ENCODE data around the gene AFMID. TPM values are rescaled to one million over a fixed set of nuclear protein-coding genes. Genes with fewer than 3 reads are reported as not detected.
A peak's percentile ranks its signal among the peaks of the same experiment; 100 is the strongest.

Gene AFMID
- polyA plus RNA-seq, 3 donors = 7.1 to 45.7 (median 14.2) TPM

GRCh38 chr17:78184351-78184750, 2.8 kb upstream of the AFMID start:
- Histone ChIP-seq H3K27me3 (ENCODE audit: control insufficient read depth in 2 of 2, insufficient read depth in 2 of 2, low read length in 2 of 2) (no peaks in the 10 kb centered on the region), H3K27ac (ENCODE audit: low read depth in 1 of 2, low read length in 2 of 2) (no peak overlapping the region), H4K20me1 (ENCODE audit: insufficient read depth, low read length) (no peaks in the 10 kb centered on the region), H3K4me1 (ENCODE audit: control insufficient read depth in 1 of 2, insufficient read depth in 2 of 2, low read length in 2 of 2) (peaks cover 33 to 49% of the 10 kb centered on the region in 2 donors), H3K4me3 (replicated peaks in 1 of 3; ENCODE audit: low read depth in 2 of 3, low read length in 3 of 3) (no peak overlapping the region), H3K4me2 (replicated peaks; ENCODE audit: extremely low read depth, low read length, poor library complexity, severe bottlenecking) (no peak overlapping the region), H2AFZ (ENCODE audit: insufficient read depth, low read depth, low read length, poor library complexity, severe bottlenecking) (no peak overlapping the region), H3K79me2 (ENCODE audit: insufficient read depth, low read length) (peaks cover 57% of the 10 kb centered on the region), H3K9ac (ENCODE audit: insufficient read depth, low read length, poor library complexity, severe bottlenecking) (no peak overlapping the region), H3K36me3 (replicated peaks in 1 of 2; ENCODE audit: control insufficient read depth in 1 of 2, insufficient read depth in 2 of 2, low read length in 2 of 2) (peaks cover 0 to 4% of the 10 kb centered on the region in 2 donors), H3K9me3 (replicated peaks in 1 of 2; ENCODE audit: control insufficient read depth in 1 of 2, insufficient read depth in 1 of 2, low read length in 2 of 2) (no peaks in the 10 kb centered on the region)
- peak overlapping the region in 1 of 7 donors; percentile 10 for H3K27ac Mint-ChIP-seq
- H3K4me3 Mint-ChIP-seq = no peak overlapping the region
- H3K27me3 Mint-ChIP-seq (ENCODE audit: low read depth in 3 of 3) = peaks cover 0 to 2% (median 0%) of the 10 kb centered on the region in 3 donors
- no peaks in the 10 kb centered on the region for H3K9me3 Mint-ChIP-seq
- H3K4me1 Mint-ChIP-seq = peaks cover 42% of the 10 kb centered on the region
- peaks cover 12 to 40% of the 10 kb centered on the region in 2 donors for H3K36me3 Mint-ChIP-seq
- WGBS (ENCODE audit: insufficient coverage) = 94% methylated on average over 9 of the region's 10 CpGs
- intact Hi-C loops (cut with micrococcal nuclease) = no loop called here
- no peak for DNase-seq
- TF ChIP-seq CTCF (IDR thresholded peaks at IDR 0.05) = no peak

GRCh38 chr17:78184868-78185267, 2.3 kb upstream of the AFMID start:
- Mint-ChIP-seq H3K27me3 (ENCODE audit: low read depth in 3 of 3) (peaks cover 0 to 2% (median 0%) of the 10 kb centered on the region in 3 donors), H3K4me3 (no peak overlapping the region), H3K4me1 (peaks cover 40% of the 10 kb centered on the region), H3K36me3 (peaks cover 9 to 39% of the 10 kb centered on the region in 2 donors), H3K27ac (peak overlapping the region in 1 of 7 donors; percentile 51), H3K9me3 (peaks cover 0 to 1% (median 0%) of the 10 kb centered on the region in 7 donors)
- intact Hi-C loops (cut with micrococcal nuclease) = loop anchor here in 1 of 2 donors (5.0 kb wide), 1 partner anchor 43 kb away; no protein-coding TSS in a partner anchor
- Histone ChIP-seq H3K4me1 (ENCODE audit: control insufficient read depth in 1 of 2, insufficient read depth in 2 of 2, low read length in 2 of 2) (peaks cover 33 to 48% of the 10 kb centered on the region in 2 donors), H3K79me2 (ENCODE audit: insufficient read depth, low read length) (peaks cover 57% of the 10 kb centered on the region), H4K20me1 (ENCODE audit: insufficient read depth, low read length) (no peaks in the 10 kb centered on the region), H3K4me2 (replicated peaks; ENCODE audit: extremely low read depth, low read length, poor library complexity, severe bottlenecking) (no peak overlapping the region), H3K9me3 (replicated peaks in 1 of 2; ENCODE audit: control insufficient read depth in 1 of 2, insufficient read depth in 1 of 2, low read length in 2 of 2) (no peaks in the 10 kb centered on the region), H3K4me3 (replicated peaks in 1 of 3; ENCODE audit: low read depth in 2 of 3, low read length in 3 of 3) (no peak overlapping the region), H3K9ac (ENCODE audit: insufficient read depth, low read length, poor library complexity, severe bottlenecking) (no peak overlapping the region), H3K27ac (ENCODE audit: low read depth in 1 of 2, low read length in 2 of 2) (no peak overlapping the region), H3K27me3 (ENCODE audit: control insufficient read depth in 2 of 2, insufficient read depth in 2 of 2, low read length in 2 of 2) (no peaks in the 10 kb centered on the region), H2AFZ (ENCODE audit: insufficient read depth, low read depth, low read length, poor library complexity, severe bottlenecking) (no peak overlapping the region), H3K36me3 (replicated peaks in 1 of 2; ENCODE audit: control insufficient read depth in 1 of 2, insufficient read depth in 2 of 2, low read length in 2 of 2) (peaks cover 0 to 4% of the 10 kb centered on the region in 2 donors)
- no peak for DNase-seq
- no peak for TF ChIP-seq CTCF (IDR thresholded peaks at IDR 0.05)
- WGBS (ENCODE audit: insufficient coverage) = 98% methylated on average over 6 of the region's 9 CpGs
